Measurements from ENCODE around the gene MELK.
"Not testable (repeated sequence)": the region's sequence is repeated elsewhere in the genome, so short reads cannot be mapped to it uniquely, and the experiment has no call there.

The MELK gene

DNA sequence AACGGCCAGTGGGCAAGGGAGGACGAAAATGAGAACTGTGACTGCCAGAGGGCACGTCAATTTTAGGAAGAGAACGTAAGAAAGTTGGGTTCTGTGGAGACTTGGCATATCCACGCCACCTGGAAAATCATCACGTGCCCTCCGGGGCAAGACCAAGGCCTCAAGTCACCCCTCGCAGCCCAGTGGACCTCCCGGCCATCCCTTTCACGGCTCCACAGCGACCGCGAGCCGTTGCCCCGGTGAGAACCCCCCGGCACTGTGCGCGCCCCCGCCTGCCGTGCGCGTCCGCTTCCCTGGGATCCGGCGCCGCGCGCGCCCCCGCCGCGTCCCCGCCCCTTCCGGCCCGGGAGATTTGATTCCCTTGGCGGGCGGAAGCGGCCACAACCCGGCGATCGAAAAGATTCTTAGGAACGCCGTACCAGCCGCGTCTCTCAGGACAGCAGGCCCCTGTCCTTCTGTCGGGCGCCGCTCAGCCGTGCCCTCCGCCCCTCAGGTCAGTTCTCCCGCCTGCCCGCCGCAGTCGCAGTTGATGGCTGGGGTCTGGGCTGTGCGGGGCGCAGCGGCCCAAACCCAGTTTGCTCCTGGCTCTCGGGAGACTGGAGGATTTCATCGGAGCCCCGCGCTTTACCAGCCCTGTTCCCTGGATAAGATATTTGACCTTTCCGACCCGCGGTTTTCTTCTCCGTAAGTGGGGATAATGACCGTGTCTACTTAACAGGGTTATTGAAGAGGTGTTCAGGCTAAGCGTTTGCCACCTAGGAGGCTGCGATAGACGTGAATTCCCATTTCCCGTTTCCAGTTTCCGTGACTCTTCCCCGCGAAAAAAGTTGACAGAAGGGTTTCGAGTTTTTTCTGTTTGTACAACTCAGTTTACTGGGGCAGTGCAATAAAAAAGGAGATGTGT is at the start of gene MELK:
MELK (plus strand) TSS at position 381 of the 904 bp plus-strand sequence. CDS start 8,787 bp downstream, outside the sequence.
- TF ChIP-seq, protein P1, sequence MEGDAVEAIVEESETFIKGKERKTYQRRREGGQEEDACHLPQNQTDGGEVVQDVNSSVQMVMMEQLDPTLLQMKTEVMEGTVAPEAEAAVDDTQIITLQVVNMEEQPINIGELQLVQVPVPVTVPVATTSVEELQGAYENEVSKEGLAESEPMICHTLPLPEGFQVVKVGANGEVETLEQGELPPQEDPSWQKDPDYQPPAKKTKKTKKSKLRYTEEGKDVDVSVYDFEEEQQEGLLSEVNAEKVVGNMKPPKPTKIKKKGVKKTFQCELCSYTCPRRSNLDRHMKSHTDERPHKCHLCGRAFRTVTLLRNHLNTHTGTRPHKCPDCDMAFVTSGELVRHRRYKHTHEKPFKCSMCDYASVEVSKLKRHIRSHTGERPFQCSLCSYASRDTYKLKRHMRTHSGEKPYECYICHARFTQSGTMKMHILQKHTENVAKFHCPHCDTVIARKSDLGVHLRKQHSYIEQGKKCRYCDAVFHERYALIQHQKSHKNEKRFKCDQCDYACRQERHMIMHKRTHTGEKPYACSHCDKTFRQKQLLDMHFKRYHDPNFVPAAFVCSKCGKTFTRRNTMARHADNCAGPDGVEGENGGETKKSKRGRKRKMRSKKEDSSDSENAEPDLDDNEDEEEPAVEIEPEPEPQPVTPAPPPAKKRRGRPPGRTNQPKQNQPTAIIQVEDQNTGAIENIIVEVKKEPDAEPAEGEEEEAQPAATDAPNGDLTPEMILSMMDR (IDR thresholded peaks at IDR 0.05; ENCODE audit: borderline replicate concordance, control extremely low read depth, extremely low read depth, insufficient read depth, missing control alignments), result no peak
- DNase-seq (ENCODE audit: low spot score), result peak; percentile 96
- in situ Hi-C loops (cut with MboI; ENCODE audit: low sequenced_read_pairs, unreplicated experiment), result no loop called here

GRCh38 chr9:36530224-36530623 is 42.5 kb upstream of the MELK start:
- in situ Hi-C loops (cut with MboI; ENCODE audit: low sequenced_read_pairs, unreplicated experiment), result no loop called here
- DNase-seq (ENCODE audit: low spot score), result no peak
- TF ChIP-seq, protein P1 (IDR thresholded peaks at IDR 0.05; ENCODE audit: borderline replicate concordance, control extremely low read depth, extremely low read depth, insufficient read depth, missing control alignments), result no peak

- in situ Hi-C loops (cut with MboI; ENCODE audit: low sequenced_read_pairs, unreplicated experiment), result no loop called here
- TF ChIP-seq, protein P1 (IDR thresholded peaks at IDR 0.05; ENCODE audit: borderline replicate concordance, control extremely low read depth, extremely low read depth, insufficient read depth, missing control alignments), result no peak
- DNase-seq (ENCODE audit: low spot score), result no peak
Measured at GRCh38 chr9:36532353-36532752, 40.3 kb upstream of the MELK start.

- in situ Hi-C loops (cut with MboI; ENCODE audit: low sequenced_read_pairs, unreplicated experiment), result not testable (repeated sequence)
Measured at GRCh38 chr9:36533726-36534125, 39.0 kb upstream of the MELK start.

GRCh38 chr9:36535107-36535506 is 37.6 kb upstream of the MELK start:
- in situ Hi-C loops (cut with MboI; ENCODE audit: low sequenced_read_pairs, unreplicated experiment), result no loop called here
- TF ChIP-seq, protein P1 (IDR thresholded peaks at IDR 0.05; ENCODE audit: borderline replicate concordance, control extremely low read depth, extremely low read depth, insufficient read depth, missing control alignments), result no peak
- no peak for DNase-seq (ENCODE audit: low spot score)

More at GRCh38 chr9:36533726-36534125, 39.0 kb upstream of the MELK start:
- not testable (repeated sequence) for DNase-seq (ENCODE audit: low spot score)

- DNase-seq (ENCODE audit: low spot score), result no peak
- TF ChIP-seq, protein P1 (IDR thresholded peaks at IDR 0.05; ENCODE audit: borderline replicate concordance, control extremely low read depth, extremely low read depth, insufficient read depth, missing control alignments), result no peak
- in situ Hi-C loops (cut with MboI; ENCODE audit: low sequenced_read_pairs, unreplicated experiment), result no loop called here
Measured at GRCh38 chr9:36537861-36538260, 34.8 kb upstream of the MELK start.

- no peak for DNase-seq (ENCODE audit: low spot score)
- TF ChIP-seq, protein P1 (IDR thresholded peaks at IDR 0.05; ENCODE audit: borderline replicate concordance, control extremely low read depth, extremely low read depth, insufficient read depth, missing control alignments), result no peak
- in situ Hi-C loops (cut with MboI; ENCODE audit: low sequenced_read_pairs, unreplicated experiment), result no loop called here
Measured at GRCh38 chr9:36542355-36542754, 30.3 kb upstream of the MELK start.
